ENCODE data around the gene TCF7L1. TPM values are rescaled to one million over a fixed set of nuclear protein-coding genes. Genes with fewer than 3 reads are reported as not detected.
"Not testable (repeated sequence)": the region's sequence is repeated elsewhere in the genome, so short reads cannot be mapped to it uniquely, and the experiment has no call there.

Gene TCF7L1
- total RNA-seq, 1 donor from 2014 or later, result 30.8 TPM

- Mint-ChIP-seq H3K27me3 (ENCODE audit: low read depth, unreplicated experiment) (no peaks in the 10 kb centered on the region), H3K27ac (ENCODE audit: unreplicated experiment) (no peak overlapping the region), H3K4me3 (ENCODE audit: unreplicated experiment) (no peak overlapping the region), H3K4me1 (ENCODE audit: low read depth, unreplicated experiment) (peaks cover 10% of the 10 kb centered on the region), H3K36me3 (ENCODE audit: low read depth, unreplicated experiment) (no peaks in the 10 kb centered on the region), H3K9me3 (ENCODE audit: unreplicated experiment) (peaks cover 2% of the 10 kb centered on the region)
- Histone ChIP-seq H3K79me2 (ENCODE audit: insufficient read depth, low read length) (peaks cover 15% of the 10 kb centered on the region), H3K27ac (ENCODE audit: low read depth, low read length) (no peak overlapping the region), H3K36me3 (ENCODE audit: insufficient read depth, low read length) (no peaks in the 10 kb centered on the region), H3K27me3 (ENCODE audit: insufficient read depth, low read length) (no peaks in the 10 kb centered on the region), H3K4me3 (ENCODE audit: insufficient read depth, low read depth, low read length) (no peak overlapping the region), H3K9me3 (ENCODE audit: insufficient read depth, low read depth, low read length) (no peaks in the 10 kb centered on the region), H3K9ac (ENCODE audit: low read length) (no peak overlapping the region), H4K20me1 (ENCODE audit: insufficient read depth, low read length) (peaks cover 15% of the 10 kb centered on the region), H3K4me2 (ENCODE audit: low read length) (no peak overlapping the region), H3K4me1 (ENCODE audit: insufficient read depth, low read length) (peaks cover under 1% of the 10 kb centered on the region), H2AFZ (ENCODE audit: low read depth, low read length) (no peak overlapping the region)
- FAIRE-seq (no peak), DNase-seq (ENCODE audit: low read depth) (no peak)
- TF ChIP-seq EZH2 (IDR thresholded peaks at IDR 0.05; ENCODE audit: insufficient read depth, low read length), result no peak
- TF ChIP-seq CTCF (IDR thresholded peaks at IDR 0.05; ENCODE audit: insufficient read depth, low read depth, low read length), result no peak
Measured at GRCh38 chr2:85330839-85331636, 197.8 kb downstream of the TCF7L1 start.

GRCh38 chr2:85333877-85334276 is 200.7 kb downstream of the TCF7L1 start:
- H3K27ac Mint-ChIP-seq (ENCODE audit: unreplicated experiment); H3K9ac ChIP-seq (ENCODE audit: low read length); H3K4me1 ChIP-seq (ENCODE audit: insufficient read depth, low read length); H3K9me3 ChIP-seq (ENCODE audit: insufficient read depth, low read depth, low read length); DNase-seq (ENCODE audit: low read depth); H3K27me3 ChIP-seq (ENCODE audit: insufficient read depth, low read length); H3K79me2 ChIP-seq (ENCODE audit: insufficient read depth, low read length); H3K36me3 Mint-ChIP-seq (ENCODE audit: low read depth, unreplicated experiment); H3K4me2 ChIP-seq (ENCODE audit: low read length); H2AFZ ChIP-seq (ENCODE audit: low read depth, low read length); H3K9me3 Mint-ChIP-seq (ENCODE audit: unreplicated experiment); H3K4me3 Mint-ChIP-seq (ENCODE audit: unreplicated experiment); H3K36me3 ChIP-seq (ENCODE audit: insufficient read depth, low read length); H3K4me1 Mint-ChIP-seq (ENCODE audit: low read depth, unreplicated experiment); H3K27me3 Mint-ChIP-seq (ENCODE audit: low read depth, unreplicated experiment); H4K20me1 ChIP-seq (ENCODE audit: insufficient read depth, low read length); FAIRE-seq; H3K27ac ChIP-seq (ENCODE audit: low read depth, low read length); H3K4me3 ChIP-seq (ENCODE audit: insufficient read depth, low read depth, low read length): not testable (repeated sequence)

DNA sequence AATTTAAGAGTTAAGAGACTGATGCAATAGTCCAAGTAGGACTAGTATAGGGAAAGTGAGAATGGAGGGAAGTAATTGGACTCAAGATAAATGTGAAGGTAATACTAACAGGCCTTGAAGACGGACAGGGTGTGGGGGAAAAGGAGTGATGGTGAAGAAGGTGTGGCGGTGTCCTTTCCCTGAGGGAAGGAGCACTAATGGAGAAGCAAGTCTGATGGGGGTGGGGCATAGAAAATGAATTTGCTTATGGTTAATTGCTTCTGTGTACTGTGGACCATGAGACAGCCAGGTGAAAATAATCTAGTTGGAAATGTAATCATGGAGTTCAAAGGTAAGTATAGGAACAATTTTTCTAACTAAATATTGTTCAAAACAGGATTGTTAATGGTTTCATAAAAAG is 201.7 kb downstream of the TCF7L1 start:
- Histone ChIP-seq H4K20me1 (ENCODE audit: insufficient read depth, low read length) (no peaks in the 10 kb centered on the region), H3K27me3 (ENCODE audit: insufficient read depth, low read length) (peaks cover 4% of the 10 kb centered on the region), H3K4me2 (ENCODE audit: low read length) (no peak overlapping the region), H3K27ac (ENCODE audit: low read depth, low read length) (no peak overlapping the region), H3K36me3 (ENCODE audit: insufficient read depth, low read length) (no peaks in the 10 kb centered on the region), H3K9me3 (ENCODE audit: insufficient read depth, low read depth, low read length) (no peaks in the 10 kb centered on the region), H3K4me1 (ENCODE audit: insufficient read depth, low read length) (no peaks in the 10 kb centered on the region), H3K4me3 (ENCODE audit: insufficient read depth, low read depth, low read length) (no peak overlapping the region), H3K9ac (ENCODE audit: low read length) (no peak overlapping the region), H2AFZ (ENCODE audit: low read depth, low read length) (no peak overlapping the region), H3K79me2 (ENCODE audit: insufficient read depth, low read length) (no peaks in the 10 kb centered on the region)
- H3K9me3 Mint-ChIP-seq (ENCODE audit: unreplicated experiment), result peaks cover 2% of the 10 kb centered on the region
- no peaks in the 10 kb centered on the region for H3K4me1 Mint-ChIP-seq (ENCODE audit: low read depth, unreplicated experiment)
- H3K36me3 Mint-ChIP-seq (ENCODE audit: low read depth, unreplicated experiment), result no peaks in the 10 kb centered on the region
- no peak overlapping the region for H3K27ac Mint-ChIP-seq (ENCODE audit: unreplicated experiment)
- no peaks in the 10 kb centered on the region for H3K27me3 Mint-ChIP-seq (ENCODE audit: low read depth, unreplicated experiment)
- no peak for FAIRE-seq
- TF ChIP-seq EZH2 (IDR thresholded peaks at IDR 0.05; ENCODE audit: insufficient read depth, low read length) (no peak), CTCF (IDR thresholded peaks at IDR 0.05; ENCODE audit: insufficient read depth, low read depth, low read length) (no peak)
- H3K4me3 Mint-ChIP-seq (ENCODE audit: unreplicated experiment), result no peak overlapping the region
- DNase-seq (ENCODE audit: low read depth), result no peak

Measured in astrocyte (in vitro differentiated cells and primary cell).